HCT116 (cell line): ENCODE results near the gene DYNC1I1. TPM values are rescaled to one million over a fixed set of nuclear protein-coding genes. Genes with fewer than 3 reads are reported as not detected.

Source experiments
- ATAC-seq: fragments of 200-7000 bp; cut with Tn5 transposase; 2 replicates; pipeline ENCODE4 v1.9.1; 2020; ENCODE audit warnings: mild to moderate bottlenecking, moderate library complexity
- BruUV-seq: library from RNA; stranded (reverse); fragments of 400-500 nt; replicated peaks from 2 replicates; lab custom pipeline; 2021; lab: Mats Ljungman, UMichigan
- CTCF ChIA-PET: fragments of 300-600 bp; sonication (Branson Sonifier 250); formaldehyde crosslinking; loops from one replicate; lab custom pipeline; 2021; ENCODE audit warnings: antibody characterized with exemption; lab: Charles Lee
- POLR2A ChIA-PET: fragments of 300-600, 350-600 bp; sonication (Branson Sonifier 250); formaldehyde crosslinking; loops from one replicate; lab custom pipeline; 2021; ENCODE audit warnings: antibody characterized with exemption; lab: Charles Lee
- RAD21 ChIA-PET, 2 experiments: fragments of 300-600 bp; sonication (Branson Sonifier 250); formaldehyde crosslinking; loops; one replicate each; lab custom pipeline; 2023; ENCODE audit warnings: low total read pairs in 2 of 2; ENCODE audit not compliant: uncharacterized antibody in 2 of 2, unreplicated experiment in 2 of 2, low non-redundant PET in 1 of 2; lab: Charles Lee
- DNase-seq: peaks from one replicate; pipeline ENCODE4 v3.0.0-alpha.2; 2010; ENCODE audit warnings: low read depth, low spot score
- H2AFZ ChIP-seq: fragments of 200-600 bp; shearing (Covaris generic), sonication (generic); 2 replicates; pipeline ENCODE4 v1.6.1; 2017; ENCODE audit warnings: low read depth, mixed run types, mixed read lengths, antibody characterized with exemption, low read length; ENCODE audit not compliant: poor library complexity, severe bottlenecking
- H3K27ac ChIP-seq: 2 replicates; pipeline ENCODE4 v1.5.1; 2012; ENCODE audit warnings: low read depth, low read length
- H3K27me3 ChIP-seq: fragments of 200-600 bp; sonication (generic); 2 replicates; pipeline ENCODE4 v1.6.1; 2016; ENCODE audit warnings: mixed run types, low read length, mixed read lengths; ENCODE audit not compliant: insufficient read depth
- H3K36me3 ChIP-seq, 2 experiments: fragments of 200-500 bp in 1 of 2; fragments of 200-600 bp in 1 of 2; sonication (Bioruptor generic) in 1 of 2; sonication (generic) in 1 of 2; 2 replicates each; pipeline versions ENCODE4 v1.5.1 to v1.6.1; 2014 to 2016; ENCODE audit warnings: low read length in 2 of 2, inconsistent platforms in 1 of 2, mixed read lengths in 1 of 2, mixed run types in 1 of 2; ENCODE audit not compliant: insufficient read depth in 2 of 2, control insufficient read depth in 1 of 2
- H3K4me1 ChIP-seq, 2 experiments: fragments of 200-600 bp in 1 of 2; sonication (generic) in 1 of 2; 2 replicates each; pipeline versions ENCODE4 v1.5.1 to v1.6.1; 2012 to 2017; ENCODE audit warnings: low read length in 2 of 2, inconsistent platforms in 1 of 2, mild to moderate bottlenecking in 1 of 2, mixed read lengths in 1 of 2, mixed run types in 1 of 2, moderate library complexity in 1 of 2; ENCODE audit not compliant: insufficient read depth in 2 of 2, control insufficient read depth in 1 of 2
- H3K4me2 ChIP-seq: fragments of 200-600 bp; sonication (generic); 2 replicates; pipeline ENCODE4 v1.6.1; 2017; ENCODE audit warnings: mixed run types, low read length, mixed read lengths
- H3K4me3 ChIP-seq, 2 experiments: fragments of 200-600 bp in 1 of 2; sonication (generic) in 1 of 2; replicated peaks in 1 of 2; 2 replicates each; pipeline ENCODE4 v1.5.1; 2011 to 2016; ENCODE audit warnings: low read length in 2 of 2, control low read depth in 1 of 2, low read depth in 1 of 2, mild to moderate bottlenecking in 1 of 2, mixed read lengths in 1 of 2, mixed run types in 1 of 2
- H3K79me2 ChIP-seq: fragments of 200-600 bp; sonication (generic); 2 replicates; pipeline ENCODE4 v1.6.1; 2017; ENCODE audit warnings: mild to moderate bottlenecking, mixed run types, low read length, moderate library complexity, mixed read lengths; ENCODE audit not compliant: insufficient read depth
- H3K9ac ChIP-seq: fragments of 200-600 bp; sonication (generic); 2 replicates; pipeline ENCODE4 v1.6.1; 2016; ENCODE audit warnings: low read length, mixed read lengths
- H3K9me2 ChIP-seq: fragments of 200-600 bp; sonication (generic), shearing (Covaris generic); 2 replicates; pipeline ENCODE4 v1.6.1; 2017; ENCODE audit warnings: mixed run types, mild to moderate bottlenecking, moderate library complexity; ENCODE audit not compliant: insufficient read depth
- H3K9me3 ChIP-seq, 2 experiments: fragments of 200-500 bp in 1 of 2; fragments of 200-600 bp in 1 of 2; sonication (Bioruptor generic) in 1 of 2; sonication (generic) in 1 of 2; 2 replicates each; pipeline ENCODE4 v1.6.1; 2014 to 2017; ENCODE audit warnings: low read length in 2 of 2, mixed read lengths in 2 of 2, inconsistent platforms in 1 of 2, low read depth in 1 of 2, mild to moderate bottlenecking in 1 of 2, mixed run types in 1 of 2, moderate library complexity in 1 of 2; ENCODE audit not compliant: control insufficient read depth in 1 of 2, insufficient read depth in 1 of 2
- H4K20me1 ChIP-seq: fragments of 200-600 bp; sonication (generic), shearing (Covaris generic); 2 replicates; pipeline ENCODE4 v1.6.1; 2017; ENCODE audit warnings: mixed run types, mild to moderate bottlenecking, moderate library complexity; ENCODE audit not compliant: insufficient read depth
- intact Hi-C: fragments of 100-400 bp; cut with micrococcal nuclease; formaldehyde crosslinking; loops from 2 replicates; pipeline ENCODE4 v1.10.0; 2022
- total RNA-seq: library from RNA; stranded (reverse); gene quantifications from one replicate; pipeline ENCODE4 v1.2.1, GENCODE V29; 2021; ENCODE audit not compliant: unreplicated experiment
- TF ChIP-seq, protein P1 (sequence below): IDR thresholded peaks from 2 replicates; pipeline ENCODE4 v1.6.1; 2011; ENCODE audit warnings: mild to moderate bottlenecking, low read length, moderate library complexity; ENCODE audit not compliant: insufficient replicate concordance; ENCODE audit errors: extremely low read depth
- TF ChIP-seq, protein P2 (sequence below), 3 experiments: fragments of 200-600 bp in 1 of 3; sonication (generic) in 1 of 3; IDR thresholded peaks in 2 of 3; conservative IDR thresholded peaks in 1 of 3; 2 replicates each; pipeline ENCODE4 v1.5.1; 2012 to 2017; ENCODE audit warnings: low read depth in 2 of 3, low read length in 2 of 3, antibody characterized with exemption in 1 of 3, borderline replicate concordance in 1 of 3, control low read depth in 1 of 3, mild to moderate bottlenecking in 1 of 3, mixed read lengths in 1 of 3, mixed run types in 1 of 3, moderate library complexity in 1 of 3; ENCODE audit not compliant: insufficient read depth in 1 of 3

DYNC1I1 gene
- total RNA-seq, 1 experiment from 2014 or later = not detected

DNA sequence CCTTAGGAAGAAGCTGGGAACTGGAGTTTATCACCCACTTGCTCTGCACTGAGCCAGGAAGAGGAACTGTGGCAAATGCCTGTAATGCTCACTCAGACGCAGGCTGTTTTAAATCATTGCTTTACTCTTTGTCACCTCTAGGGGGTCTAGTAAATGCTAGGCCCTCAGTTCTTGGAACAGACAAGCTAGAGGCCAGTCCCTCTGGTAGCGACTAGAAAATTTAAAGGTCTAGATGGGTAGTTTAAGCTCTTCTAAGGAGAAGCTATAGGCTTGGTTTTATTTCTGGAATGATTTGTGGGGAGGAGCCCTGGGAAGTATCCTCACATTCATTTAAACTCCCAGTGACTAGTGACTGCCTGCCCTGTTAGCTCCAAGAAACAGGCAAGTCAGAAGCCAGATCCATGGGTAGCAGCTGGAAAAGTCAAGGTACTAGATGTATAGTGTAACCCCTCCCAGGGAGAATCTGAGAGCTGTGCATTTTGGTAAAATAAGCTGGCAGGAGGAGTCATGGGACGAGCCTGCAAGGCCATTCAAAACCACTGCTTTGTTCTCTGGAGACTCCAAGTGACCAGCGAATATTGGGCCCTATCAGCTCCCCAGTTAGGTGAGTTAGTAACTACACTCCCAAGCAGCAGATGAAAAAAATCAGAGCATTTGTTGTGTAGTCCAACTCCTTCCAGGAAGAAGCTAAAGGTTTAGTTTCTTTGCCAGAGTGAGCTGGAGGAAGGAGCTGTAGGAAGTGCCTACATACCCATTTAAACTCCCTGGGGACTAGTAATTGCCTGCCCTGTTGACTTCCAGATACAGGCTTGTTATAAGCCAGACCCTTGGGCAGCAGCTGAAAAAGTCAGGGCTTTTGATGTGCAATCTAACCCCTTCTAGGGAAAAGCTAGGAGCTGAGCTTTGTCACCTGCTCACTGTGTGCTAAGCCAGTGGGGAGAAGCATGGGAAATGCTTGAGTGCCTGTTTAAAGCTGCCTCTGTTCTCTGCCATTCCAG is 68.9 kb downstream of the DYNC1I1 start:
- ATAC-seq (peak; percentile 94), DNase-seq (peak; percentile 8)
- no peak overlapping the region for H3K27ac ChIP-seq
- ChIA-PET CTCF (interaction anchor here (0.7 to 1.5 kb wide), 15 partner anchors 8 to 151 kb away, joined by 3 to 9 read pairs (median 4); no protein-coding TSS in a partner anchor), POLR2A (no interaction called here), RAD21 (no interaction called here)
- no peak overlapping the region for H2AFZ ChIP-seq
- no peaks in the 10 kb centered on the region for H4K20me1 ChIP-seq
- no peaks in the 10 kb centered on the region for H3K79me2 ChIP-seq
- H3K4me1 ChIP-seq = no peaks in the 10 kb centered on the region
- H3K27me3 ChIP-seq = 0 out of 2 replicates have a peak, but pooled peaks cover 8% of the 10 kb centered on the region
- no peak overlapping the region for H3K4me2 ChIP-seq
- no peaks in the 10 kb centered on the region for H3K36me3 ChIP-seq
- no peak overlapping the region for H3K4me3 ChIP-seq
- intact Hi-C loops = no loop called here
- no TSS peak for BruUV-seq
- H3K9ac ChIP-seq = no peak overlapping the region
- H3K9me2 ChIP-seq = no peaks in the 10 kb centered on the region
- no peaks in the 10 kb centered on the region for H3K9me3 ChIP-seq
- TF ChIP-seq, protein P1, sequence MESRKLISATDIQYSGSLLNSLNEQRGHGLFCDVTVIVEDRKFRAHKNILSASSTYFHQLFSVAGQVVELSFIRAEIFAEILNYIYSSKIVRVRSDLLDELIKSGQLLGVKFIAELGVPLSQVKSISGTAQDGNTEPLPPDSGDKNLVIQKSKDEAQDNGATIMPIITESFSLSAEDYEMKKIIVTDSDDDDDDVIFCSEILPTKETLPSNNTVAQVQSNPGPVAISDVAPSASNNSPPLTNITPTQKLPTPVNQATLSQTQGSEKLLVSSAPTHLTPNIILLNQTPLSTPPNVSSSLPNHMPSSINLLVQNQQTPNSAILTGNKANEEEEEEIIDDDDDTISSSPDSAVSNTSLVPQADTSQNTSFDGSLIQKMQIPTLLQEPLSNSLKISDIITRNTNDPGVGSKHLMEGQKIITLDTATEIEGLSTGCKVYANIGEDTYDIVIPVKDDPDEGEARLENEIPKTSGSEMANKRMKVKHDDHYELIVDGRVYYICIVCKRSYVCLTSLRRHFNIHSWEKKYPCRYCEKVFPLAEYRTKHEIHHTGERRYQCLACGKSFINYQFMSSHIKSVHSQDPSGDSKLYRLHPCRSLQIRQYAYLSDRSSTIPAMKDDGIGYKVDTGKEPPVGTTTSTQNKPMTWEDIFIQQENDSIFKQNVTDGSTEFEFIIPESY = no peak
- TF ChIP-seq, protein P2, sequence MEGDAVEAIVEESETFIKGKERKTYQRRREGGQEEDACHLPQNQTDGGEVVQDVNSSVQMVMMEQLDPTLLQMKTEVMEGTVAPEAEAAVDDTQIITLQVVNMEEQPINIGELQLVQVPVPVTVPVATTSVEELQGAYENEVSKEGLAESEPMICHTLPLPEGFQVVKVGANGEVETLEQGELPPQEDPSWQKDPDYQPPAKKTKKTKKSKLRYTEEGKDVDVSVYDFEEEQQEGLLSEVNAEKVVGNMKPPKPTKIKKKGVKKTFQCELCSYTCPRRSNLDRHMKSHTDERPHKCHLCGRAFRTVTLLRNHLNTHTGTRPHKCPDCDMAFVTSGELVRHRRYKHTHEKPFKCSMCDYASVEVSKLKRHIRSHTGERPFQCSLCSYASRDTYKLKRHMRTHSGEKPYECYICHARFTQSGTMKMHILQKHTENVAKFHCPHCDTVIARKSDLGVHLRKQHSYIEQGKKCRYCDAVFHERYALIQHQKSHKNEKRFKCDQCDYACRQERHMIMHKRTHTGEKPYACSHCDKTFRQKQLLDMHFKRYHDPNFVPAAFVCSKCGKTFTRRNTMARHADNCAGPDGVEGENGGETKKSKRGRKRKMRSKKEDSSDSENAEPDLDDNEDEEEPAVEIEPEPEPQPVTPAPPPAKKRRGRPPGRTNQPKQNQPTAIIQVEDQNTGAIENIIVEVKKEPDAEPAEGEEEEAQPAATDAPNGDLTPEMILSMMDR (IDR thresholded peaks at IDR 0.05 in 2 of 3, conservative IDR thresholded peaks at IDR 0.05 in 1 of 3; ENCODE audit: borderline replicate concordance in 1 of 3, insufficient read depth in 1 of 3, low read depth in 2 of 3, low read length in 2 of 3) = peak in 2 of 3 experiments; percentile 64 to 67; a peak in 4 of 6 replicates
